HepG2 (cell line): ENCODE data around the gene DNM1. TPM values are rescaled to one million over a fixed set of nuclear protein-coding genes. Genes with fewer than 3 reads are reported as not detected.

Experiments
- ATF7-NPFF ChIP-seq: sonication (generic); formaldehyde crosslinking; IDR thresholded peaks from 2 replicates; pipeline ENCODE4 v1.8.1; 2023; ENCODE audit warnings: mild to moderate bottlenecking, low read depth, missing genetic modification reagents, moderate library complexity
- CBX1 ChIP-seq: IDR thresholded peaks from one replicate; pipeline ENCODE4 v1.6.1; 2016; ENCODE audit warnings: antibody characterized with exemption, low read depth
- CEBPB ChIP-seq: IDR thresholded peaks from 2 replicates; pipeline ENCODE4 v1.6.1; 2011; ENCODE audit warnings: low read depth, low read length, improper control_type of control experiment, borderline replicate concordance
- E2F5 ChIP-seq: sonication (generic); formaldehyde crosslinking; conservative IDR thresholded peaks from 2 replicates; pipeline ENCODE4 v1.4.0; 2020; ENCODE audit warnings: missing genetic modification reagents
- HMG20A ChIP-seq: IDR thresholded peaks from 2 replicates; pipeline ENCODE4 v1.6.1; 2016; ENCODE audit warnings: borderline replicate concordance
- HOMEZ ChIP-seq: IDR thresholded peaks from 2 replicates; pipeline ENCODE4 v1.6.1; 2016; ENCODE audit warnings: low read depth
- NR2C2 ChIP-seq: sonication (generic); formaldehyde crosslinking; IDR thresholded peaks from 2 replicates; pipeline ENCODE4 v1.4.0; 2020; ENCODE audit warnings: missing genetic modification reagents, mild to moderate bottlenecking, moderate library complexity, borderline replicate concordance
- SMAD3 ChIP-seq: sonication (generic); formaldehyde crosslinking; IDR thresholded peaks from 2 replicates; pipeline ENCODE4 v1.4.0; 2020; ENCODE audit warnings: missing genetic modification reagents
- TFE3 ChIP-seq: IDR thresholded peaks from 2 replicates; pipeline ENCODE4 v1.6.1; 2016
- ZNF777 ChIP-seq: sonication (generic); formaldehyde crosslinking; IDR thresholded peaks from 2 replicates; pipeline ENCODE4 v1.4.0; 2020; ENCODE audit warnings: missing genetic modification reagents
- polyA plus RNA-seq, 8 experiments: library from polyadenylated mRNA; depleted of rRNA in 3 of 8; stranded (reverse) in 7 of 8; unstranded in 1 of 8; fragments of >200 nt; fragmentation: Illumina TruSeq in 4 of 8; extraction: Trizol in 4 of 8; gene quantifications; 2 replicates each; pipeline versions ENCODE4 v1.2.1 to v1.2.3, GENCODE V29; 2011 to 2016; ENCODE audit warnings: low read depth in 4 of 8, missing spikeins in 1 of 8, mixed read lengths in 1 of 8; ENCODE audit not compliant: insufficient read depth in 1 of 8
- total RNA-seq, 5 experiments: library from RNA; depleted of rRNA; stranded (reverse); fragments of >200 nt; fragmentation: Illumina TruSeq; extraction: Trizol; gene quantifications; 2 replicates each; pipeline ENCODE4 v1.2.3, GENCODE V29; 2016; ENCODE audit warnings: low read depth in 1 of 5
- TF ChIP-seq, protein P1 (sequence below): sonication (generic); formaldehyde crosslinking; IDR thresholded peaks from 2 replicates; pipeline ENCODE4 v1.5.1; 2020; ENCODE audit warnings: mild to moderate bottlenecking, missing genetic modification reagents, moderate library complexity
- TF ChIP-seq, protein P2 (sequence below): sonication (generic); formaldehyde crosslinking; IDR thresholded peaks from 2 replicates; pipeline ENCODE4 v1.4.0; 2020; ENCODE audit warnings: missing genetic modification reagents, borderline replicate concordance
- TF ChIP-seq, protein P3 (sequence below): sonication (generic); formaldehyde crosslinking; conservative IDR thresholded peaks from 2 replicates; pipeline ENCODE4 v1.8.0; 2022; ENCODE audit warnings: low read depth, missing genetic modification reagents

DNM1 gene
- total and polyA plus RNA-seq, 2 of the 13 experiments (the other 11 are each of a cell fraction or from before 2014, with no cell fraction given): 0.13 to 0.58 TPM

- TF ChIP-seq, protein P1, sequence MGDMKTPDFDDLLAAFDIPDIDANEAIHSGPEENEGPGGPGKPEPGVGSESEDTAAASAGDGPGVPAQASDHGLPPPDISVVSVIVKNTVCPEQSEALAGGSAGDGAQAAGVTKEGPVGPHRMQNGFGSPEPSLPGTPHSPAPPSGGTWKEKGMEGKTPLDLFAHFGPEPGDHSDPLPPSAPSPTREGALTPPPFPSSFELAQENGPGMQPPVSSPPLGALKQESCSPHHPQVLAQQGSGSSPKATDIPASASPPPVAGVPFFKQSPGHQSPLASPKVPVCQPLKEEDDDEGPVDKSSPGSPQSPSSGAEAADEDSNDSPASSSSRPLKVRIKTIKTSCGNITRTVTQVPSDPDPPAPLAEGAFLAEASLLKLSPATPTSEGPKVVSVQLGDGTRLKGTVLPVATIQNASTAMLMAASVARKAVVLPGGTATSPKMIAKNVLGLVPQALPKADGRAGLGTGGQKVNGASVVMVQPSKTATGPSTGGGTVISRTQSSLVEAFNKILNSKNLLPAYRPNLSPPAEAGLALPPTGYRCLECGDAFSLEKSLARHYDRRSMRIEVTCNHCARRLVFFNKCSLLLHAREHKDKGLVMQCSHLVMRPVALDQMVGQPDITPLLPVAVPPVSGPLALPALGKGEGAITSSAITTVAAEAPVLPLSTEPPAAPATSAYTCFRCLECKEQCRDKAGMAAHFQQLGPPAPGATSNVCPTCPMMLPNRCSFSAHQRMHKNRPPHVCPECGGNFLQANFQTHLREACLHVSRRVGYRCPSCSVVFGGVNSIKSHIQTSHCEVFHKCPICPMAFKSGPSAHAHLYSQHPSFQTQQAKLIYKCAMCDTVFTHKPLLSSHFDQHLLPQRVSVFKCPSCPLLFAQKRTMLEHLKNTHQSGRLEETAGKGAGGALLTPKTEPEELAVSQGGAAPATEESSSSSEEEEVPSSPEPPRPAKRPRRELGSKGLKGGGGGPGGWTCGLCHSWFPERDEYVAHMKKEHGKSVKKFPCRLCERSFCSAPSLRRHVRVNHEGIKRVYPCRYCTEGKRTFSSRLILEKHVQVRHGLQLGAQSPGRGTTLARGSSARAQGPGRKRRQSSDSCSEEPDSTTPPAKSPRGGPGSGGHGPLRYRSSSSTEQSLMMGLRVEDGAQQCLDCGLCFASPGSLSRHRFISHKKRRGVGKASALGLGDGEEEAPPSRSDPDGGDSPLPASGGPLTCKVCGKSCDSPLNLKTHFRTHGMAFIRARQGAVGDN (CRISPR knock-in tag): peak; percentile 63
- TF ChIP-seq CBX1 (peak; percentile 80), CEBPB (peak; percentile 5; the same call in 1 of the 2 replicates), SMAD3 (CRISPR knock-in tag) (no peak), ZNF777 (CRISPR knock-in tag) (peak; percentile 10; the same call in 1 of the 2 replicates), E2F5 (peak; percentile 57; the same call in 1 of the 2 replicates), ATF7-NPFF (CRISPR knock-in tag) (0 out of 2 replicates have a peak, but pooled peaks have one; percentile 42), HMG20A (CRISPR knock-in tag) (no peak), TFE3 (CRISPR knock-in tag) (peak; percentile 30; the same call in 1 of the 2 replicates), NR2C2 (CRISPR knock-in tag) (peak; percentile 81), HOMEZ (CRISPR knock-in tag) (0 out of 2 replicates have a peak, but pooled peaks have one; percentile 15)
- TF ChIP-seq, protein P2, sequence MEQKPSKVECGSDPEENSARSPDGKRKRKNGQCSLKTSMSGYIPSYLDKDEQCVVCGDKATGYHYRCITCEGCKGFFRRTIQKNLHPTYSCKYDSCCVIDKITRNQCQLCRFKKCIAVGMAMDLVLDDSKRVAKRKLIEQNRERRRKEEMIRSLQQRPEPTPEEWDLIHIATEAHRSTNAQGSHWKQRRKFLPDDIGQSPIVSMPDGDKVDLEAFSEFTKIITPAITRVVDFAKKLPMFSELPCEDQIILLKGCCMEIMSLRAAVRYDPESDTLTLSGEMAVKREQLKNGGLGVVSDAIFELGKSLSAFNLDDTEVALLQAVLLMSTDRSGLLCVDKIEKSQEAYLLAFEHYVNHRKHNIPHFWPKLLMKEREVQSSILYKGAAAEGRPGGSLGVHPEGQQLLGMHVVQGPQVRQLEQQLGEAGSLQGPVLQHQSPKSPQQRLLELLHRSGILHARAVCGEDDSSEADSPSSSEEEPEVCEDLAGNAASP (CRISPR knock-in tag): peak; percentile 64; the same call in 1 of the 2 replicates
- TF ChIP-seq, protein P3, sequence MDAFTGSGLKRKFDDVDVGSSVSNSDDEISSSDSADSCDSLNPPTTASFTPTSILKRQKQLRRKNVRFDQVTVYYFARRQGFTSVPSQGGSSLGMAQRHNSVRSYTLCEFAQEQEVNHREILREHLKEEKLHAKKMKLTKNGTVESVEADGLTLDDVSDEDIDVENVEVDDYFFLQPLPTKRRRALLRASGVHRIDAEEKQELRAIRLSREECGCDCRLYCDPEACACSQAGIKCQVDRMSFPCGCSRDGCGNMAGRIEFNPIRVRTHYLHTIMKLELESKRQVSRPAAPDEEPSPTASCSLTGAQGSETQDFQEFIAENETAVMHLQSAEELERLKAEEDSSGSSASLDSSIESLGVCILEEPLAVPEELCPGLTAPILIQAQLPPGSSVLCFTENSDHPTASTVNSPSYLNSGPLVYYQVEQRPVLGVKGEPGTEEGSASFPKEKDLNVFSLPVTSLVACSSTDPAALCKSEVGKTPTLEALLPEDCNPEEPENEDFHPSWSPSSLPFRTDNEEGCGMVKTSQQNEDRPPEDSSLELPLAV (CRISPR knock-in tag): no peak
These were observed 72.9 kb downstream of the DNM1 start, which contains the start of gene SWI5 (continued) for GRCh38 chr9:128276008-128276573.
